HG03108 (cell line): Measurements from ENCODE around the gene METRN.
"Not testable (repeated sequence)": the region's sequence is repeated elsewhere in the genome, so short reads cannot be mapped to it uniquely, and the experiment has no call there.

Experiments
- ATAC-seq: cut with Tn5 transposase; IDR thresholded peaks from one replicate; pipeline ENCODE4 v1.9.1; 2021; ENCODE audit warnings: moderate library complexity; ENCODE audit not compliant: unreplicated experiment

Gene METRN

GRCh38 chr16:708959-709358, 6.0 kb upstream of the METRN start:
- ATAC-seq, result no peak

DNA sequence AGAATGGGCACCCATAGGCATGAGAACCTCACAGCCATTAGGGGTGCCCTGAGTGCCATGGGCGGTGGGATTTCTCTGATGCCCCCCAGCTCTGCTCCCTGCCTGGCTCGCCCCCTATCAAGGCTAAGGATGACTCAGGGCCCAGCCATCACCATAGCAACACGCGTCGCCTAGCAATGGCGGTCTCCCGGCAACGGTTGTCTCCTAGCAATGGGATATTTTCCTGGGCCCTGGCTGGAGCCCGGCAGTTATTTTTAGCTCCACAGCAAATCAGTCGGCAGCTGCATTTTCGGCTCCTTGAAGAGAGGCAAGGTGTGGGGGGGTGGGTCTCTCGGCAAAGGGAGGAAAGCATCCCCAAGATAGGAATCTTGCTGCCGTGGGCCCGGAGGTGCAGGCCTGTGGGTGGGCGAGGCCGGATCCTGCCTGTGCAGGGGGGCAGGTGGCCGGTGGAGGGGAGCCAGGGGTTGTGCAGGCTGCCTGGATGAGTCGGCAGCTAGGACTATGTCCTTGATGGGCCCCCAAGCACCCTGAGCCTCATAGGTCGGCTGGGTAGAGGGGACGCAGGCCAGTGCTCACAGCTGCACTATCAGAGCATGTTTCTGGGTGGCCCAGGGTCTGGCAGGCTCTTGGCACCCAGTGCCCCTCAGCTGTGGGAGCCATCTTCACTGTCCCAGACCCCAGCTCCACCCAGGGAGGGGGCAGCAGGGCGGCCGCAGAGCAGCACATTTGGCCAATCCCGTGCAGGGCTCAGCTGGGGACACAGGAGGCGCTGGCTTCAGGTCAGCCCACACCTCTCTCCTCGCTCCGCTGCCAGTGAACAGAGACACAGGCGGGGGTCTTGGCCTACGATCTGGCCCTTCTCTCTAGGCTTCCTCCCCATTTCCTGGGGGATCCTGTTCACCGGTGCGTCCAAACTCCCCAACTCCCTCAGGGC, 5.1 kb upstream of the METRN start:
- no peak for ATAC-seq

DNA sequence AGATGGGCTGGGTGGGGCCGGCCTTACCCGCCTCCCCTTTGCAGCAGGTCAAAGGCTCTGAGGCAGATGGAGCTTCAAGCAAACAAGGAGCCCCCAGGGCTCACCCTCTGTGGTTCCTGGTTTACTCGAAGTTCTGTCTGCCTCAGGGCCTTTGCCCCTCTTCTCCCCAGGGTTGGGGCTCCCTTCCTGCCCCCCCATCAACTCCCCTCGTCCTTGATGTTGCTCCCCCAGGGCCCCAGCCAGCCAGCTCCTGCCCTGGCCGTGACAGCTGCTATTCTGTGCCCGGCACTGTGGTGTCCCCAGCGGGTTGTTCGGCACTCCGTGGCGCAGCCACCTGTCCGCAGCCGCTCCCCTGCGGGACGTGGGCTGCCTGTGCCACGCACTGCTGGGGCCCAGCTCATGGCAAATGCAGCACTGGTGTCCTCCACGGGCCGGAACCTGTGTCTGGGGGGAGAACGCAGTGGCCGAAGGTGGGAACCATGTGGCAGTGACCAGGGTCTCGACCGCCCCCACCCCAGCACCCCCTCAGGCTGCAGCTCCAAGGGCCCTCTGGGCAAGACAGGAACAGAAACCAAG, 4.3 kb upstream of the METRN start:
- no peak for ATAC-seq

GRCh38 chr16:711084-711483, 3.8 kb upstream of the METRN start:
- ATAC-seq, result no peak

DNA sequence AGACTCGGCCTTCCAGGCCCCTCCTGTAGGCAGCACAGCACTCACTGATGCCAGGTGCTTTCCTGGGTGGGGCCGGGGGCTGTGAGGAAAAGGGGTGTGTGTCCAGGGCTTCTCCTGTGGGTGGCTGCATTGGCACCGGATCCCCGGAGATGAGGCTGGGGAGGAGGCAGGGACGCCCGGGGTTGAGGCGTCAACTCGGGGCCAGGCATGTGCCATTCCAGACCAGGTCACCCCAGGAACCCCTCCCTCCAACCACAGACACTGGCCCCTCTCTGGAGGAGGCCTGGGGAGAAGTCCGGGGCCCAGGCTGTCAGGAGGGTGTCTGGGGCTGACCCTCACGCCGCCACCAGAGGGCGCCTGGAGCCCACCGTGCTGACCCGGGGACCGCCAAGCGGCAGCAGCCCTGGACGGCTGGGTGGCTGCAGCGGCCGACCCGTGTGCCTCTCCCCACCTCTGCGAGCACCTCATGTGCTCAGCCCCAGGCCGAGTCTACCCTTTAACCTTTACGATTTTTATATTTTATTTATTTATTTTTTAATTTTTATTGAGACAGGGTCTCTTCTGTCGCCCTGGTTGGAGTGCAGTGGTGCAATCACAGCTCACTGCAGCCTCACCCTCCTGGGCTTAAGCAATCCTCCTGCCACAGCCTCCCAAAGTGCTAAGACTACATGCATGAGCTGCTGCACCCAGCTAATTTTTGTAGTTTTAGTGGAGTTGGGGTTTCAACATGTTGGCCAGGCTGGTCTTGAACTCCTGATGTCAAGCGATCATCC, 3.2 kb upstream of the METRN start:
- no peak for ATAC-seq

DNA sequence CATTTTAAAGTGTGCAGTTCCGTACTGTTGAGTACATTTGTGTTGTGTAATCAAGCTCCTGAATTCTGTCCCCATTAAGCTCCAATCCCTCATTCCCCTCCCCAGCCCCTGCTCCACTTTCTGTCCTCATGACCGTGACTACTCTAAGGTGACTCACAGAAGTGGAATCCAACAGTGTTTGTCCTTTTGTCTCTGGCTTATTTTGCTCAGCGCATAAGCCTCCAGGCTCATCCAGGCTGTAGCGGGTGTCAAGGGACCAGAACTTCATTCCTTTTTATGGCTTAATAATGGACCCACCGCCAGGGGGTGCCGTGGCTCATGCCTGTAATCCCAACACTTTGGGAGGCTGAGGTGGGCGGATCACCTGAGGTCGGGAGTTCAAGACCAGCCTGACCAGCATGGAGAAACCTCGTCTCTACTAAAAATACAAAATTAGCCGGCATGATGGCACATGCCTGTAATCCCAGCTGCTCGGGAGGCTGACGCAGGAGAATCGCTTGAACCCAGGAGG, 2.1 kb upstream of the METRN start:
- ATAC-seq, result not testable (repeated sequence)

DNA sequence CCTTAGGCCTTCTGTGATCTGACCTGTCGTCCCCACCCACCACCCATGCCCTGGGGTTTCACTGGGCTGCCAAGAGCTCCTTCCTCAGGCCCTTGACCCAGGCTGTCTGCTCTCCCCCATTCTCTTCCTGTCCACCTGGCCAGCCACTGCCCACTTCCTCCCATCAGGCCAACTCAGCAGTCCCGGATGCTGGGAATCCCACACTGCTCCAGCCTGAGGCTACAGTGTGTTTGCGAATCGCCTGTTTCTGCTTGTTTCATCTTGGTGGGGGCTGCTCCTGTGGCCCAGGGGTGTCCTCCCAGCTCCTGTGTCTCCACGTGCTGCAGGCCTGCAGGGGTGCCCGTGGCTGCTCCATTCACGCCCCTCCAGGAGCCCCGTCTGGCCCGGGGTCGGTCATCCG, 839 bp upstream of the METRN start:
- no peak for ATAC-seq

DNA sequence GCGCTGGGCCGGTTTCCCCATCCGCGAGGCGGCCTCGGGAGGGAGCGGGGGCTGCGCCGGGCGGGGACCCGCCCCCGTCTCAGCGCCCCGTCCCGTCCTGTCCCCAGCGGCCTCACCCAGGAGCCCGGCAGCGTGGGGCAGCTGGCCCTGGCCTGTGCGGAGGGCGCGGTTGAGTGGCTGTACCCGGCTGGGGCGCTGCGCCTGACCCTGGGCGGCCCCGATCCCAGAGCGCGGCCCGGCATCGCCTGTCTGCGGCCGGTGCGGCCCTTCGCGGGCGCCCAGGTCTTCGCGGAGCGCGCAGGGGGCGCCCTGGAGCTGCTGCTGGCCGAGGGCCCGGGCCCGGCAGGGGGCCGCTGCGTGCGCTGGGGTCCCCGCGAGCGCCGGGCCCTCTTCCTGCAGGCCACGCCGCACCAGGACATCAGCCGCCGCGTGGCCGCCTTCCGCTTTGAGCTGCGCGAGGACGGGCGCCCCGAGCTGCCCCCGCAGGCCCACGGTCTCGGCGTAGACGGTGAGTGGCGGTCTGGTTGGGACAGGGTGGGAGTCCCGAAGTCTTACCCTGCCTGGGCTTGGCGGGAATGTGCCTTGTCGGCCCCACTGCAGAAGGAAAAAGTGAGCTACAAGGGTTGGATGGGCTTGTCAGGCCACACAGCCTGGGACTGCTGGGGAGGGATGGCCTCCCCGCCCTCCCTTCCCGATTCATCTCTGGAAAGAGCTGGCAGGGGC, 720 bp downstream of the METRN start:
- peak; percentile 8 for ATAC-seq

DNA sequence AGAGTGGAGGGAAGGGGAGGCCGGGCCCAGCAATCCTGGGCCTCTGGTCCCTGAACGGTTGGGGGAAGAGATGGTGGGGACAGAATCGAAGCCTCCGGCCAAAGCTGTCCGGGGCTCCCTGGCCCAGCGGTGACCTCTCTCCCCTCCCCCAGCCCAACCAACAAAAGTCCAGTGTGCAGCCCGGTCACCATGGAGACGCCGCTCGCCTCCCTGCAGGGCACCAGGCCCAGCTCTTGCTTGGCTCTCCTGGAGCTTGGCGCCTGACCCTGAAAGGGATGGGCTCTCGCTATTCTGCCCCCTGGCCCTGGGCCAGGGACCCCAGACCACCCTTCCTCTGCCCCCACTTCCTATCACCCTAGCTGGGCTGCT, 1.3 kb downstream of the METRN start:
- ATAC-seq, result no peak

GRCh38 chr16:716768-717325, 1.9 kb downstream of the METRN start:
- ATAC-seq, result no peak

DNA sequence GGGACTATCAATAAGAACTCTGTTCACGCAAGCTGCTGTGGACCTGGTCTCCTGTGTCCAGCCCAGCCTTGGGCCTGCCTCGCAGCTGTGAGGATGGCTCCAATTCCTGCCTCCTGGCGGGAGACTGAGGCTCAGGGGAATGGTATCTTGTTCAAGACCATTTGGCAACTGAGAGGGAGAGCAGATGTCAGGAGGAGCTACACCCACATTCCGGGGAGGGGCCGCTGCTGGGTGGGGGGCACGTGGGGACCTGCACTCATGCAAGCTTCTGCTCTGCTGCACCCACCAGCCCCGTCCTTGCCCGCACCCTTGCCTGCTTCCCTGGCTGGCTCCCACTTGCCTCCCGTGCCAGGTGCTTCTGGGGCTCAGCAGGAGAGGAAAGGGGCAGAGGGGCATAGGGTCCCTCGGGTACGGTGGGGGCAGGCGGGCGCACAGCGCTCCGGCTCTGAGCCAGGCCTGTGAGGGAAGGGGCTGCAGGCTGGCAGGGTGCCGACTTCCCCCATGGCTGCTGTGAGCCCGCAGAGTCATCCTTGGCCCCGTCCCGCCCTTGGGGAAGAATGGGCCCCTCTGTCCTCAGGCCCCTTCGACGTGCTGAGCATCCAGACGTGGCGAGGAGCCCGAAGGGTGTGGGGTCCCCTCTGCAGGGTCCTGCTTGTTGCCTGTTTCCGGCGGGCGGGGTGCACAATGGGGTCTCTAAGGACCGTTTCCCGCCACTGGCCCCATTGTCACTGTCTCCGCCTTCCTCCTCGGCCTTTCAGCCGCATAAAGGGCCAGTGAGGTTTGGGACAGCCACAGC, 2.7 kb downstream of the METRN start:
- no peak for ATAC-seq

DNA sequence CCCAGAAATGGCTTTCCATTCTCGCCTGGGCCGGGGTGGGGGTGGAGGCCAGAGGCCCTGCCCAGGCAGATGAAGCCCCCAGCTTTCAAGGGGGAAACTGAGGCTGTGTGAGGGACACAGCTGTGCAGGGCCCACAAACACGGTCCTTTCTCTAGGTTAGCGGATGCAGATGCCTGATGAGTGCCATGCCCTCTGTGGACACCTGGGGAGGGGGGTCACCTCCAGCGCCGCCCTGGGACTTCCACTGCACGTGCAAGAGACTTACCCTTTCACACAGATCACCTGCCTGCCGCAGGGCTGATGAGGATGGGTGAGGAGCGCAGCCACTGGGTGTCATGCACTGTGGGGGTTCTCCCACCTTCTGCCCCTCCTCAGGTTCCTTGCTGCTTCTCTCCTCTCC, 3.5 kb downstream of the METRN start:
- no peak for ATAC-seq

GRCh38 chr16:718922-719321, 4.0 kb downstream of the METRN start:
- no peak for ATAC-seq

DNA sequence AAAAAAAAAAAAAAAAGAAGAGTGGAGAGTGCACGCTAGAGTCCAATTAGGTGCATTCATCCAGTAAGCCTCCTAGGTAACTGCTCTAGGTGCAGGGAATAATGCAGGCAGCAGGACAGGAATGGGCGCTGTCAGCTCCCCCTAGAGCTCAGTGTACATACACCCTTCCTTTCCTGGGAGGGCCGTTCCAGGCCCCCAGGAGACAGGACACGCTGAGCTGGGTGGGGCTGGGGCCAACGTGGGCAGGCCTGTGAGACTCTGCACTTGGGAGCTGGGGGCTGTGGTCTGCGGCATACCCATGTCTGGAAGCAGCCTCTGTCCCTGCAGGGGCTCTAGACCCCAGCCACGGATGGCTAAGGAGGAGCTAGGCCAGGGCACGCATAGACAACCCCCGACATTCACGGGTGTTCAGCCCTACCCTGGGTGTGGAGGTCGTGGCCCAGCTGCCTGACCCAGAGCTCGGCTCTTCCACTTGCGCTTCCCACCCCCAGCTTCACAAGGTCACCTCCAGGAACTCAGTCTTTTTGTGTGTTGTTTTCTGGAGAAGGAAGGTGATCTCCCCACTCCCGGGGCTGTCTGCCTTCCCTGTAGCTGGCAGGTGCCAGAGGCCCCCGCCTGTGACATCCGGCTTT, 5.0 kb downstream of the METRN start:
- ATAC-seq, result no peak

DNA sequence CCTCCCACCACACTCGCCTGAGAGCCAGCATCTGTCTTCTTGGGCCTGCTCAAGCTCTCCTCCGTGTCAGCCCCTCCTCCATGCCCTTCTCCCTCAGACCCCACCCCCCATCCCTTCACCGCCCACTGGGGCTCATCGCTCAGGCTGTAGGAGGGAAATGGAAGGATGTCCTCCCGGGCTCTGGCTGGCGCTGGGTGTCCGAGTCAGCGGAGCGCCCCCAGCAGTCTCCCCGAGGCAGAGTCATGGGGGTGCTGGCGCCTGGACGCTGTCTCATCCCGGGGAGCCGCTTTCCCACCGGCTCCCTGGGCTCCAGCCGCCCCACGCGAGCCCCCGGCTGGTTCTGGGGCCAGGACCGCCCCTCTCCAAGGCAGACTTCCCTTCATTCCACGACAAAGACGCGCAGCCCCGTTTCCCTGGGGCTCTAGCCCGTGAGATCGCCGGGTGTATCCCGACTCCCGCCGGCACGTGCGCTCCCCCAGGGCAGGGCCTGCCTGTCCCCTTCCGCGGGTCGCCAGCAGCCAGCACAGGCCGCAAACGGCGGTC, 5.6 kb downstream of the METRN start:
- no peak for ATAC-seq

DNA sequence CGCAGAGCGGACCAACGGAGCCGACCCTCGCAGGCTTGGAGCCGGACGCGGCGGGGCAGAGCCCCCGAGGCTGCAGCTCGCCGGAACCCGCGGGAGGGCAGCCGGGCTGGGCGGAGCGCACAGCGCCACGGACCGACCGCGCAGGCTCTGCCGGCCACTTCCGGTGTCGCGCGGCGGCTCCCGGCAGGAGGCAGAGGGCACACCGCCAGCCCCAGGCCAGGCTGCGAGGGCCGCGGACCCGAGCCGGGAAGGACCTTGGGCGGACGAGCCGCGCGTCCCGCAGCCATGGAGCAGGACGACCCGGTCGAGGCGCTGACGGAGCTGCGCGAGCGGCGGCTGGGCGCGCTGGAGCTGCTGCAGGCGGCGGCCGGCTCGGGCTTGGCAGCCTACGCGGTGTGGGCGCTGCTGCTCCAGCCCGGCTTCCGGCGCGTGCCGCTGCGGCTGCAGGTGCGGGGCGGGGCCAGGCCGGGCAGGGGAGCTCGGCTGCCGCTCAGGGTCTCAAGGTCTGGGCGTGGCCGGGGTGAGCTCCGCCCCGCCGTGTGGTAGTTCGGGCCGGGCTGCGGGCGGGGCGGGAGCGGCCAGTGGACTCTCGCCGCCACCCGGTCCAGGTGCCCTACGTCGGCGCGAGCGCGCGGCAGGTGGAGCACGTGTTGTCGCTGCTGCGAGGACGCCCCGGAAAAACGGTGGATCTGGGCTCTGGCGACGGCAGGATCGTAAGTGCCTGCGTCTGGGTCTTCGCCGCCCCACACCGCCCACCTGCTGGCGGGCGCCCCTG, 6.3 kb downstream of the METRN start, which contains the start of gene ANTKMT:
ANTKMT (plus strand) TSS at position 157 of the 775 bp plus-strand sequence; CDS start at position 286, 129 bp downstream.
- ATAC-seq, result peak; percentile 59

DNA sequence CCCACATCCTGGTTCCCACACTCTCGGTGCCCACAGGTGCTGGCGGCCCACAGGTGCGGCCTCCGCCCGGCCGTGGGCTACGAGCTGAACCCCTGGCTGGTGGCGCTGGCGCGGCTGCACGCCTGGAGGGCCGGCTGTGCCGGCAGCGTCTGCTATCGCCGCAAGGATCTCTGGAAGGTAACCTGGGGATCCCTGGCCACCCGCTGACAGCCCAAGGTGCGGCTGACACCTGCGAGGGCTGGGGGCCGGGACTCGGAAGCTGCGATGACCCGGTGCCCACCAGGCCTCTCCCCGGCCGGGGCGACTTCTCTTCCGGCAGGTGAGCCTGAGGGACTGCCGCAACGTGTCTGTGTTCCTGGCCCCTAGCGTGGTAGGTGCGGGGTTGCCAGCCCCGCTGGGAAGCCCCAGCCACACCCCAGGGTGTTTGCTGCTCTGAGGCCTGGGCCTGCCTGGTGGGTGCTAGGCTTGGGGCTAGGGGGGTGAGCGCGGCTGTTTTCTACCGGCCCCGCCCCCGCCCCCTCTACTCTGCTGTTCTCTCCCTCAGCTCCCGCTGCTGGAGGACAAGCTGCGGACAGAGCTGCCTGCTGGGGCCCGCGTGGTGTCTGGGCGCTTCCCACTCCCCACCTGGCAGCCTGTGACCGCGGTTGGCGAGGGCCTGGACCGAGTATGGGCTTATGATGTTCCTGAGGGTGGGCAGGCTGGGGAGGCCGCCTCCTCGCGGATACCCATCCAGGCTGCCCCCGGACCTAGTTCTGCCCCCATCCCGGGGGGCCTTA, 7.0 kb downstream of the METRN start:
- ATAC-seq, result no peak
